ENCODE results near the gene TEX29. TPM values are rescaled to one million over a fixed set of nuclear protein-coding genes. Genes with fewer than 3 reads are reported as not detected.

Gene TEX29
- total RNA-seq, 1 experiment from 2014 or later = not detected

DNA sequence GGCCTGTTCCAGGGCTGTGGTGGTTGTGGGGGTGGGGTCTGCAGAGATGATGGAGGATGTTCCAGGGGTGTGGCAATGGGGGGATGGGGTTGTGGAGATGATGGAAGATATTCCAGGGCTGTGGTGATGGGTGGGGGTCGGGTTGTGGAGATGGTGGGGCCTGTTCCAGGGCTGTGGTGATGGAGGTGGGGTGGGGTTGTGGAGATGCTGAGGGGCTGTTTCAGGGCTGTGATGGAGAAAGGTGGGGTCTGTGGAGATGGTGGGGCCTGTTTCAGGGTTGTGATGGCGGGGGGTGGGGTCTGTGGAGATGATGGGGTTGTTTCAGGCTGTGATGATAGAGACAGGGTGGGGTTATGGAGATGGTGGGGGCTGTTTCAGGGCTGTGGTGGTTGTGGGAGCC lies 62.0 kb downstream of the TEX29 start:
- DNase-seq = no peak
- Histone ChIP-seq H3K4me1 (ENCODE audit: low read length) (peaks cover 3% of the 10 kb centered on the region), H3K9ac (ENCODE audit: low read length) (no peak overlapping the region), H3K36me3 (ENCODE audit: insufficient read depth, low read length) (no peaks in the 10 kb centered on the region), H4K20me1 (ENCODE audit: insufficient read depth, low read depth, low read length) (no peaks in the 10 kb centered on the region), H3K27me3 (ENCODE audit: low read length) (no peaks in the 10 kb centered on the region), H3K79me2 (ENCODE audit: low read length) (no peaks in the 10 kb centered on the region), H3K9me2 (replicated peaks; ENCODE audit: insufficient read depth, low read length) (no peaks in the 10 kb centered on the region), H3K27ac (ENCODE audit: low read length) (no peak overlapping the region), H3K4me3 (ENCODE audit: low read length) (no peak overlapping the region), H3K9me3 (ENCODE audit: low read length) (no peaks in the 10 kb centered on the region), H3K4me2 (ENCODE audit: low read depth, low read length, poor library complexity, severe bottlenecking) (no peak overlapping the region), H2AFZ (ENCODE audit: low read length) (no peak overlapping the region)

DNA sequence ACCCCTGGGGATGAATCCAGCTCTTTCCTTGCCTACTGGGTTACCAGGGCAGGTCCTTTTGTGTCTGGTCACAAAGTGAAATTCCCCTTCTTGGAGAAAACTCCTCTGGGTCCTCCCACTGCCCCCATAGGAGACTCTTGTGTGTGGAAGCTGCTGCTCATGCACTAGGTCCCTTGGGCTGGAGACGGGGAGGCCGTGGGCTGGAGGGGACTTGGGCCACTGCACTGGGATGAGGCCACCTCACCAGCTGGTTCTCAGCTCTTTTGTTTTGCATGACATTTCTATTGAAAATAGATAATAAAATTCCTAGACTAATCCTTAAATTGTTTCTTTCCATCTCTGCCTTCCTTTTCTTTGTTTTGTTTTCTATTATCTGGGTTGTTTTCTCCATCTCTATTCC lies 62.4 kb downstream of the TEX29 start:
- no peak overlapping the region for H3K27ac ChIP-seq (ENCODE audit: low read length)
- no peak overlapping the region for H3K4me3 ChIP-seq (ENCODE audit: low read length)
- H2AFZ ChIP-seq (ENCODE audit: low read length) = no peak overlapping the region
- H3K9me2 ChIP-seq (replicated peaks; ENCODE audit: insufficient read depth, low read length) = no peaks in the 10 kb centered on the region
- H4K20me1 ChIP-seq (ENCODE audit: insufficient read depth, low read depth, low read length) = no peaks in the 10 kb centered on the region
- DNase-seq = no peak
- H3K4me1 ChIP-seq (ENCODE audit: low read length) = peaks cover 8% of the 10 kb centered on the region
- no peaks in the 10 kb centered on the region for H3K27me3 ChIP-seq (ENCODE audit: low read length)
- no peaks in the 10 kb centered on the region for H3K9me3 ChIP-seq (ENCODE audit: low read length)
- H3K36me3 ChIP-seq (ENCODE audit: insufficient read depth, low read length) = no peaks in the 10 kb centered on the region
- no peak overlapping the region for H3K9ac ChIP-seq (ENCODE audit: low read length)
- H3K4me2 ChIP-seq (ENCODE audit: low read depth, low read length, poor library complexity, severe bottlenecking) = no peak overlapping the region
- H3K79me2 ChIP-seq (ENCODE audit: low read length) = no peaks in the 10 kb centered on the region

GRCh38 chr13:111383591-111384440 lies 63.4 kb downstream of the TEX29 start:
- no peak overlapping the region for H2AFZ ChIP-seq (ENCODE audit: low read length)
- no peak overlapping the region for H3K27ac ChIP-seq (ENCODE audit: low read length)
- H3K36me3 ChIP-seq (ENCODE audit: insufficient read depth, low read length) = no peaks in the 10 kb centered on the region
- H3K4me2 ChIP-seq (ENCODE audit: low read depth, low read length, poor library complexity, severe bottlenecking) = no peak overlapping the region
- H3K27me3 ChIP-seq (ENCODE audit: low read length) = no peaks in the 10 kb centered on the region
- H3K9me2 ChIP-seq (replicated peaks; ENCODE audit: insufficient read depth, low read length) = no peaks in the 10 kb centered on the region
- no peak overlapping the region for H3K9ac ChIP-seq (ENCODE audit: low read length)
- H3K9me3 ChIP-seq (ENCODE audit: low read length) = no peaks in the 10 kb centered on the region
- 0 out of 2 replicates have a peak, but pooled peaks cover 4% of the 10 kb centered on the region for H4K20me1 ChIP-seq (ENCODE audit: insufficient read depth, low read depth, low read length)
- peaks cover 9% of the 10 kb centered on the region for H3K4me1 ChIP-seq (ENCODE audit: low read length)
- no peak for DNase-seq
- no peaks in the 10 kb centered on the region for H3K79me2 ChIP-seq (ENCODE audit: low read length)
- no peak overlapping the region for H3K4me3 ChIP-seq (ENCODE audit: low read length)

DNA sequence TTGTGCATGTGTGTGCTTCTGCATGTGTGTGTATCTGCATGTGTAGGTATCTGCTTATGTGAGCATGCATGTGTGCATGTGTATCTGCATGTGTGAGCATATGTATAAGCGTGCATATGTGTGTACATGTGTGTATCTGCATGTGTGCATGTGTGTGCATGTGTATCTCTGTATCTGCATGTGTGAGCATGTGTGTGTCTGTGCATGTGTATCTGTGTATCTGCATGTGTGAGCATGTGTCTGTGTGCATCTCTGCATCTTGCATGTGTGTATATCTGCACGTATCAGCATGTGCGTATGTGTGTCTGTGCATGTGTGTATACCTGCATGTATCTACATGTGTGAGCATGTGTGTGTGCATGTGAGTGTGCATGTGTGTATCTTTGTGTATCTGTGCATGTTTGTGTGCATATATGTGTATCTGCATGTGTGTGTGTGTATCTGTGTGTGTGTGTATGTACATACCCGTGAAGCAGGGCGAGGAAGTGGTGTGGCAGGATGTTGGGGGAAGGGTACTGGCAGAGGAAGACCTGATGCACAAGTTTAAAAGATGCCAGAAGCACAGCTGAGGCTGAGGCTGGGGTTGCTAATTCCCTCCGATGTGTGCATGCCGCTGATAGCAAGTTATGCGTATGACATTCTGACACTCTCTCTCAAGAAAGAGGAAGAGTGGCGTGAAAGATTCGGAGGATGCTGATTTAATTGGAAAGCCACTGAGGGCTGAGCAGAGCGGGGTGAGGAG lies 64.2 kb downstream of the TEX29 start:
- Histone ChIP-seq H3K4me2 (ENCODE audit: low read depth, low read length, poor library complexity, severe bottlenecking) (no peak overlapping the region), H3K9ac (ENCODE audit: low read length) (no peak overlapping the region), H4K20me1 (ENCODE audit: insufficient read depth, low read depth, low read length) (0 out of 2 replicates have a peak, but pooled peaks cover 4% of the 10 kb centered on the region), H3K9me2 (replicated peaks; ENCODE audit: insufficient read depth, low read length) (no peaks in the 10 kb centered on the region), H3K36me3 (ENCODE audit: insufficient read depth, low read length) (no peaks in the 10 kb centered on the region), H3K9me3 (ENCODE audit: low read length) (no peaks in the 10 kb centered on the region), H3K79me2 (ENCODE audit: low read length) (no peaks in the 10 kb centered on the region), H3K27ac (ENCODE audit: low read length) (no peak overlapping the region), H2AFZ (ENCODE audit: low read length) (no peak overlapping the region), H3K4me3 (ENCODE audit: low read length) (no peak overlapping the region), H3K27me3 (ENCODE audit: low read length) (no peaks in the 10 kb centered on the region), H3K4me1 (ENCODE audit: low read length) (peaks cover 9% of the 10 kb centered on the region)
- no peak for DNase-seq

DNA sequence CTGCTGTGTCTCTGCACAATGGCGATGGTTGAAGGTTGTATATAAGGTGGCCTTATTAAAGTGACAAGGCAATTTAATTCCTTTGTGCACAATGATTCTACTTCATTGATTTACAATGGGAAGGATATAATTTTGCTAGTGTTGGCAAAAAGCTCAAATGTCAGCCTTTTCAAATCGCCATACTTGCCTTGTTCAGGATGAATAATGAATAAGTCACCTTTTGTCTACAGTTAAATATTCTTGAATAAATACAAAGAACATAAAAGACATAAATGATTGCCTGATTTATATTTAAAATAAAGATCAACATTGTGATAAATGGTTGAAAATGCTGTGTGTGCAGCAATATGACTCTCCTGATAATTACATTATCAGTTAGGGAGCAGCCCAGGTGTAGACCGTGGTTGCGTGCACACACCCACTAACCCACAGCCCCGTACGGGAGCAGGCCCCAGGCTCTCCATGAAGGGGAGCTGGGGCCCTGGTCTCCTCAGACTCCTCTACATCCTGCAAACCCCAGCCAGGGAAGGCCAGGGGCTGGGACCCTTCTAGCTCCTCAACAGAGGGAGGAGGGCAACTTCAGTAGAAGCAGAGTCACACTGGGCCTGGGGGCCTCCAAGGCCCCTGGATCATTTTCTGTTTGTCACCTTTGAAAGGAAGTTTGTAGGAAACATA lies 64.9 kb downstream of the TEX29 start:
- no peak for DNase-seq
- Histone ChIP-seq H3K79me2 (ENCODE audit: low read length) (no peaks in the 10 kb centered on the region), H4K20me1 (ENCODE audit: insufficient read depth, low read depth, low read length) (0 out of 2 replicates have a peak, but pooled peaks cover 4% of the 10 kb centered on the region), H3K9ac (ENCODE audit: low read length) (no peak overlapping the region), H3K4me2 (ENCODE audit: low read depth, low read length, poor library complexity, severe bottlenecking) (no peak overlapping the region), H2AFZ (ENCODE audit: low read length) (no peak overlapping the region), H3K4me1 (ENCODE audit: low read length) (peaks cover 9% of the 10 kb centered on the region), H3K27ac (ENCODE audit: low read length) (no peak overlapping the region), H3K27me3 (ENCODE audit: low read length) (no peaks in the 10 kb centered on the region), H3K36me3 (ENCODE audit: insufficient read depth, low read length) (no peaks in the 10 kb centered on the region), H3K9me3 (ENCODE audit: low read length) (no peaks in the 10 kb centered on the region), H3K9me2 (replicated peaks; ENCODE audit: insufficient read depth, low read length) (no peaks in the 10 kb centered on the region), H3K4me3 (ENCODE audit: low read length) (no peak overlapping the region)

- H4K20me1 ChIP-seq (ENCODE audit: insufficient read depth, low read depth, low read length) = 0 out of 2 replicates have a peak, but pooled peaks cover 4% of the 10 kb centered on the region
- H3K4me3 ChIP-seq (ENCODE audit: low read length) = no peak overlapping the region
- H3K4me2 ChIP-seq (ENCODE audit: low read depth, low read length, poor library complexity, severe bottlenecking) = no peak overlapping the region
- H3K9ac ChIP-seq (ENCODE audit: low read length) = no peak overlapping the region
- H3K79me2 ChIP-seq (ENCODE audit: low read length) = no peaks in the 10 kb centered on the region
- peaks cover 9% of the 10 kb centered on the region for H3K4me1 ChIP-seq (ENCODE audit: low read length)
- peak; percentile 55 for DNase-seq
- H3K9me3 ChIP-seq (ENCODE audit: low read length) = no peaks in the 10 kb centered on the region
- no peaks in the 10 kb centered on the region for H3K27me3 ChIP-seq (ENCODE audit: low read length)
- H2AFZ ChIP-seq (ENCODE audit: low read length) = no peak overlapping the region
- no peak overlapping the region for H3K27ac ChIP-seq (ENCODE audit: low read length)
- H3K9me2 ChIP-seq (replicated peaks; ENCODE audit: insufficient read depth, low read length) = no peaks in the 10 kb centered on the region
- H3K36me3 ChIP-seq (ENCODE audit: insufficient read depth, low read length) = no peaks in the 10 kb centered on the region
Measured at GRCh38 chr13:111387026-111387871, 66.8 kb downstream of the TEX29 start.

GRCh38 chr13:111387945-111388600 lies 67.6 kb downstream of the TEX29 start:
- 0 out of 2 replicates have a peak, but pooled peaks cover 4% of the 10 kb centered on the region for H4K20me1 ChIP-seq (ENCODE audit: insufficient read depth, low read depth, low read length)
- H3K9me3 ChIP-seq (ENCODE audit: low read length) = no peaks in the 10 kb centered on the region
- H2AFZ ChIP-seq (ENCODE audit: low read length) = no peak overlapping the region
- H3K79me2 ChIP-seq (ENCODE audit: low read length) = no peaks in the 10 kb centered on the region
- no peaks in the 10 kb centered on the region for H3K27me3 ChIP-seq (ENCODE audit: low read length)
- peaks cover 9% of the 10 kb centered on the region for H3K4me1 ChIP-seq (ENCODE audit: low read length)
- no peak for DNase-seq
- no peak overlapping the region for H3K4me2 ChIP-seq (ENCODE audit: low read depth, low read length, poor library complexity, severe bottlenecking)
- no peak overlapping the region for H3K27ac ChIP-seq (ENCODE audit: low read length)
- no peaks in the 10 kb centered on the region for H3K36me3 ChIP-seq (ENCODE audit: insufficient read depth, low read length)
- H3K9me2 ChIP-seq (replicated peaks; ENCODE audit: insufficient read depth, low read length) = no peaks in the 10 kb centered on the region
- H3K9ac ChIP-seq (ENCODE audit: low read length) = no peak overlapping the region
- no peak overlapping the region for H3K4me3 ChIP-seq (ENCODE audit: low read length)
